Liver (tissue), 9 donors: ENCODE results near the gene MCTP1. TPM values are rescaled to one million over a fixed set of nuclear protein-coding genes. Genes with fewer than 3 reads are reported as not detected.

ENCODE experiments used
- DNase-seq: peaks from one replicate; pipeline ENCODE4 v3.0.0-alpha.2; 2017; ENCODE audit warnings: low spot score
- H3K27ac ChIP-seq, 2 donors: one replicate each; pipeline ENCODE4 v1.7.0; 2013; ENCODE audit warnings: inconsistent platforms in 2 of 2, low read length in 2 of 2, control low read depth in 1 of 2, low read depth in 1 of 2, mild to moderate bottlenecking in 1 of 2
- H3K27me3 ChIP-seq, 4 donors: one replicate each; pipeline versions ENCODE4 v1.6.1 to v1.7.0; 2013; ENCODE audit warnings: low read length in 3 of 4, inconsistent platforms in 1 of 4, mild to moderate bottlenecking in 1 of 4, moderate library complexity in 1 of 4; ENCODE audit not compliant: control insufficient read depth in 4 of 4, insufficient read depth in 4 of 4
- H3K36me3 ChIP-seq, 4 donors: one replicate each; pipeline versions ENCODE4 v1.6.1 to v1.7.0; 2013; ENCODE audit warnings: low read length in 3 of 4, mild to moderate bottlenecking in 3 of 4, low read depth in 1 of 4, moderate library complexity in 1 of 4; ENCODE audit not compliant: control insufficient read depth in 4 of 4, insufficient read depth in 3 of 4
- H3K4me1 ChIP-seq, 4 donors: one replicate each; pipeline versions ENCODE4 v1.6.1 to v1.7.0; 2013; ENCODE audit warnings: low read length in 3 of 4, mild to moderate bottlenecking in 3 of 4, moderate library complexity in 1 of 4; ENCODE audit not compliant: control insufficient read depth in 4 of 4, insufficient read depth in 4 of 4
- H3K4me3 ChIP-seq, 3 donors: one replicate each; pipeline versions ENCODE4 v1.6.1 to v1.7.0; 2013; ENCODE audit warnings: low read length in 3 of 3, control low read depth in 1 of 3, low read depth in 1 of 3, mild to moderate bottlenecking in 1 of 3
- H3K9ac ChIP-seq, 2 donors: one replicate each; pipeline ENCODE4 v1.7.0; 2013; ENCODE audit warnings: low read length in 2 of 2, mild to moderate bottlenecking in 2 of 2, moderate library complexity in 2 of 2, control low read depth in 1 of 2, low read depth in 1 of 2
- H3K9me3 ChIP-seq, 4 donors: one replicate each; pipeline versions ENCODE4 v1.6.1 to v1.7.0; 2013; ENCODE audit warnings: low read length in 3 of 4; ENCODE audit not compliant: control insufficient read depth in 4 of 4
- ATF3 ChIP-seq: IDR thresholded peaks from 2 replicates; pipeline ENCODE4 v1.6.1; 2016; ENCODE audit warnings: antibody characterized with exemption
- CTCF ChIP-seq: fragments of 150-350 bp; IDR thresholded peaks from 2 replicates; pipeline ENCODE4 v1.5.1; 2017; ENCODE audit warnings: improper control_type of control experiment, low read depth, low read length; ENCODE audit not compliant: missing input control
- EGR1 ChIP-seq, 2 donors: IDR thresholded peaks; 2 replicates each; pipeline ENCODE4 v1.6.1; 2016 to 2018; ENCODE audit warnings: antibody characterized with exemption in 2 of 2, low read depth in 2 of 2
- FOXA1 ChIP-seq: IDR thresholded peaks from 2 replicates; pipeline ENCODE4 v1.6.1; 2016; ENCODE audit warnings: antibody characterized with exemption
- FOXA2 ChIP-seq: IDR thresholded peaks from 2 replicates; pipeline ENCODE4 v1.6.1; 2016; ENCODE audit warnings: antibody characterized with exemption
- GABPA ChIP-seq, 2 donors: IDR thresholded peaks in 1 of 2; conservative IDR thresholded peaks in 1 of 2; 2 replicates each; pipeline ENCODE4 v1.6.1; 2016; ENCODE audit warnings: antibody characterized with exemption in 2 of 2, mild to moderate bottlenecking in 1 of 2, moderate library complexity in 1 of 2
- HNF4A ChIP-seq, 2 donors: conservative IDR thresholded peaks; 2 replicates each; pipeline ENCODE4 v1.6.1; 2016; ENCODE audit warnings: antibody characterized with exemption in 2 of 2, mild to moderate bottlenecking in 2 of 2
- HNF4G ChIP-seq: IDR thresholded peaks from 2 replicates; pipeline ENCODE4 v1.6.1; 2016; ENCODE audit warnings: antibody characterized with exemption
- JUND ChIP-seq, 2 donors: IDR thresholded peaks; 2 replicates each; pipeline ENCODE4 v1.6.1; 2016; ENCODE audit warnings: antibody characterized with exemption in 2 of 2
- MAX ChIP-seq: IDR thresholded peaks from 2 replicates; pipeline ENCODE4 v1.6.1; 2016; ENCODE audit warnings: antibody characterized with exemption
- NR2F2 ChIP-seq: IDR thresholded peaks from 2 replicates; pipeline ENCODE4 v1.6.1; 2016; ENCODE audit warnings: antibody characterized with exemption
- RAD21 ChIP-seq, 2 donors: IDR thresholded peaks; 2 replicates each; pipeline ENCODE4 v1.6.1; 2016; ENCODE audit warnings: antibody characterized with exemption in 2 of 2, mild to moderate bottlenecking in 2 of 2
- REST ChIP-seq: IDR thresholded peaks from 2 replicates; pipeline ENCODE4 v1.6.1; 2016; ENCODE audit warnings: antibody characterized with exemption, mild to moderate bottlenecking
- RXRA ChIP-seq, 2 donors: IDR thresholded peaks; 2 replicates each; pipeline ENCODE4 v1.6.1; 2017 to 2018; ENCODE audit warnings: antibody characterized with exemption in 2 of 2, mild to moderate bottlenecking in 1 of 2
- SP1 ChIP-seq: IDR thresholded peaks from 2 replicates; pipeline ENCODE4 v1.6.1; 2018; ENCODE audit warnings: antibody characterized with exemption, mild to moderate bottlenecking
- TAF1 ChIP-seq: conservative IDR thresholded peaks from 2 replicates; pipeline ENCODE4 v1.6.1; 2016; ENCODE audit warnings: antibody characterized with exemption, mild to moderate bottlenecking
- YY1 ChIP-seq: IDR thresholded peaks from 2 replicates; pipeline ENCODE4 v1.6.1; 2016; ENCODE audit warnings: antibody characterized with exemption, mild to moderate bottlenecking
- WGBS: extraction: QIAGEN DNeasy Blood & Tissue Kit; methylation state at CpG from one replicate; pipeline ENCODE4 v1.1.7; 2013; 5-methylcytosine and 5-hydroxymethylcytosine counted together
- polyA plus RNA-seq, 2 donors: library from polyadenylated mRNA; stranded (reverse) in 1 of 2; unstranded in 1 of 2; fragments of 200-250 nt in 1 of 2; fragments of >200 nt in 1 of 2; fragmentation: Nextera tagmentation in 1 of 2; extraction: Ambion mirVana in 1 of 2; gene quantifications; one replicate each; pipeline versions ENCODE4 v1.2.1 to v1.2.3, GENCODE V29; 2013 to 2015
- total RNA-seq, 2 donors: library from RNA; depleted of rRNA; stranded (reverse); fragments of >200 nt; gene quantifications; one replicate each; pipeline ENCODE4 v1.2.3, GENCODE V29; 2014
- donor health status: healthy.
- donor health status: healthy.
- donor health status: healthy.
- donor health status: healthy.
- donor health status: healthy.

Gene MCTP1
- total and polyA plus RNA-seq, 4 donors = 0.67 to 7.6 (median 4.3) TPM

GRCh38 chr5:94863951-94864350 is 420.9 kb downstream of the MCTP1 start:
- Histone ChIP-seq H3K9me3 (no peaks in the 10 kb centered on the region), H3K9ac (no peak overlapping the region), H3K27me3 (peaks cover 0 to 4% (median 0%) of the 10 kb centered on the region in 4 donors), H3K4me3 (no peak overlapping the region), H3K27ac (no peak overlapping the region), H3K4me1 (no peaks in the 10 kb centered on the region), H3K36me3 (no peaks in the 10 kb centered on the region)
- DNase-seq = no peak
- WGBS = 62% methylated on average over 3 of the region's 3 CpGs
- no peak for TF ChIP-seq NR2F2
- no peak for TF ChIP-seq GABPA (IDR thresholded peaks at IDR 0.05 in 1 of 2, conservative IDR thresholded peaks at IDR 0.05 in 1 of 2)
- TF ChIP-seq ATF3 = no peak
- no peak for TF ChIP-seq REST

GRCh38 chr5:94857111-94857510 is 427.8 kb downstream of the MCTP1 start:
- Histone ChIP-seq H3K27me3 (peaks cover 0 to 4% (median 0%) of the 10 kb centered on the region in 4 donors), H3K9ac (no peak overlapping the region), H3K27ac (no peak overlapping the region), H3K4me3 (no peak overlapping the region), H3K9me3 (no peaks in the 10 kb centered on the region), H3K4me1 (no peaks in the 10 kb centered on the region), H3K36me3 (no peaks in the 10 kb centered on the region)
- 34% methylated on average over 2 of the region's 2 CpGs for WGBS
- TF ChIP-seq GABPA (IDR thresholded peaks at IDR 0.05 in 1 of 2, conservative IDR thresholded peaks at IDR 0.05 in 1 of 2) (no peak), YY1 (no peak), EGR1 (IDR thresholded peaks at IDR 0.05; ENCODE audit: low read depth in 2 of 2) (no peak), TAF1 (no peak), MAX (no peak), NR2F2 (no peak)
- DNase-seq = no peak

GRCh38 chr5:94856257-94856800 is 428.6 kb downstream of the MCTP1 start:
- no peaks in the 10 kb centered on the region for H3K4me1 ChIP-seq
- H3K9ac ChIP-seq = no peak overlapping the region
- no peaks in the 10 kb centered on the region for H3K9me3 ChIP-seq
- TF ChIP-seq HNF4A (conservative IDR thresholded peaks at IDR 0.05) (no peak), FOXA1 (no peak), CTCF (no peak), JUND (IDR thresholded peaks at IDR 0.05) (no peak), RAD21 (IDR thresholded peaks at IDR 0.05) (no peak), GABPA (IDR thresholded peaks at IDR 0.05 in 1 of 2, conservative IDR thresholded peaks at IDR 0.05 in 1 of 2) (no peak), SP1 (no peak), EGR1 (IDR thresholded peaks at IDR 0.05; ENCODE audit: low read depth in 2 of 2) (no peak), FOXA2 (no peak), ATF3 (no peak), MAX (no peak), RXRA (IDR thresholded peaks at IDR 0.05) (no peak), REST (no peak), YY1 (no peak), NR2F2 (no peak), TAF1 (no peak), HNF4G (no peak)
- H3K36me3 ChIP-seq = no peaks in the 10 kb centered on the region
- no peak for DNase-seq
- no peak overlapping the region for H3K27ac ChIP-seq
- WGBS = 81% methylated on average over 3 of the region's 3 CpGs
- H3K27me3 ChIP-seq = peaks cover 0 to 4% (median 0%) of the 10 kb centered on the region in 4 donors
- no peak overlapping the region for H3K4me3 ChIP-seq
